A673 (cell line): ENCODE measurements around the gene DNAJB14.

Experiments
- EZH2 ChIP-seq: fragments of 200-600 bp; sonication (generic); IDR thresholded peaks from 2 replicates; pipeline ENCODE4 v1.6.1; 2017; ENCODE audit warnings: borderline replicate concordance, low read depth, mild to moderate bottlenecking, mixed read lengths, antibody characterized with exemption, low read length; ENCODE audit not compliant: poor library complexity, severe bottlenecking
- TF ChIP-seq, protein P1 (sequence below): fragments of 300-800, 200-600 bp; sonication (generic); conservative IDR thresholded peaks from 2 replicates; pipeline ENCODE4 v1.5.1; 2017; ENCODE audit warnings: low read depth, mild to moderate bottlenecking, antibody characterized with exemption, low read length, moderate library complexity, mixed read lengths

DNA sequence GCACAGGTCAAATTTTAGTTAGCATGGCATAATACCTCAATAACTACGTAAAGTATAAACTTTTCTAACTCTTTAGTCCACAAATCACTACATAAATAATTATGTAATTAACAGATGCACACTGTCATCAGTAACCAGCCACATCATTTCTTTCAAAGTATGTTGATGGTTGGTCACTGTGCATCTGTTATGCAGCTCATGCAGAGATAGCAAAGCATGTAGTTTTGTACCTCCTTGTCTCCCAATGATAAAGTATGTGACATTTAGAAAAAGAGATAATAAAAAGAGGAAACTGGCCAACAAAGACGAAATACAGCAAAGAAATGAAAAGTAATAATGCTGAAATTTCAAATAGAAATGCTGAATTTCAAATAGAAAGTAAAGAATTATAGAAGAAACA is 55.1 kb downstream of the DNAJB14 start:
- TF ChIP-seq, protein P1, sequence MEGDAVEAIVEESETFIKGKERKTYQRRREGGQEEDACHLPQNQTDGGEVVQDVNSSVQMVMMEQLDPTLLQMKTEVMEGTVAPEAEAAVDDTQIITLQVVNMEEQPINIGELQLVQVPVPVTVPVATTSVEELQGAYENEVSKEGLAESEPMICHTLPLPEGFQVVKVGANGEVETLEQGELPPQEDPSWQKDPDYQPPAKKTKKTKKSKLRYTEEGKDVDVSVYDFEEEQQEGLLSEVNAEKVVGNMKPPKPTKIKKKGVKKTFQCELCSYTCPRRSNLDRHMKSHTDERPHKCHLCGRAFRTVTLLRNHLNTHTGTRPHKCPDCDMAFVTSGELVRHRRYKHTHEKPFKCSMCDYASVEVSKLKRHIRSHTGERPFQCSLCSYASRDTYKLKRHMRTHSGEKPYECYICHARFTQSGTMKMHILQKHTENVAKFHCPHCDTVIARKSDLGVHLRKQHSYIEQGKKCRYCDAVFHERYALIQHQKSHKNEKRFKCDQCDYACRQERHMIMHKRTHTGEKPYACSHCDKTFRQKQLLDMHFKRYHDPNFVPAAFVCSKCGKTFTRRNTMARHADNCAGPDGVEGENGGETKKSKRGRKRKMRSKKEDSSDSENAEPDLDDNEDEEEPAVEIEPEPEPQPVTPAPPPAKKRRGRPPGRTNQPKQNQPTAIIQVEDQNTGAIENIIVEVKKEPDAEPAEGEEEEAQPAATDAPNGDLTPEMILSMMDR = no peak
- no peak for TF ChIP-seq EZH2
